HG03354 (cell line): Measurements from ENCODE around the gene BSDC1.
A peak's percentile ranks its signal among the peaks of the same experiment; 100 is the strongest.
"Not testable (repeated sequence)": the region's sequence is repeated elsewhere in the genome, so short reads cannot be mapped to it uniquely, and the experiment has no call there.

Experiments
- ATAC-seq: cut with Tn5 transposase; IDR thresholded peaks from one replicate; pipeline ENCODE4 v1.9.1; 2021; ENCODE audit warnings: mild to moderate bottlenecking; ENCODE audit not compliant: unreplicated experiment, poor library complexity, severe bottlenecking

Gene BSDC1

GRCh38 chr1:32396524-32396923 lies 2.3 kb upstream of the BSDC1 start:
- ATAC-seq: not testable (repeated sequence)

GRCh38 chr1:32394890-32395432 lies 720 bp upstream of the BSDC1 start:
- no peak for ATAC-seq

GRCh38 chr1:32393832-32394140 lies 455 bp downstream of the BSDC1 start:
- ATAC-seq: peak; percentile 22

DNA sequence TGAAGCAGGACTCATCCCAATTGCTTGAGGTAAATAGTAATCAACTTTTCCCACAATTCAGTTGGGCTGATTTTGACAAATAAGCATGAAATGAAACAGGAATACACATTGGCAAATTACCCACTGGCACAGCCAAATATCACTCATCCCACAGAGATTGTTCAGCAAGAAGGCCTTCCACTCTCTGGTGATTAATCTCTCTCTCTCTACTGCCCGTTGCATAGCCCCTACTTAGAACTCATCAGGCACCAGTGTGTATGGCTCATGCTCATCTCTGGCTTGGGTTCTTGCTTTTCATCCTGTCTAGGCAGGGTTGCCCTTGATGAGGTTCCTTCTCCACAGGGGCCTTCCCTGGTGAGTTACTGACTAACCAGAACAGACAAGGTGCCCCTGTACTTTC lies 1.1 kb downstream of the BSDC1 start:
- no peak for ATAC-seq

- no peak for ATAC-seq
Measured at GRCh38 chr1:32392325-32392724, 1.9 kb downstream of the BSDC1 start.

- ATAC-seq: no peak
Measured at GRCh38 chr1:32390904-32391870, 3.1 kb downstream of the BSDC1 start.

DNA sequence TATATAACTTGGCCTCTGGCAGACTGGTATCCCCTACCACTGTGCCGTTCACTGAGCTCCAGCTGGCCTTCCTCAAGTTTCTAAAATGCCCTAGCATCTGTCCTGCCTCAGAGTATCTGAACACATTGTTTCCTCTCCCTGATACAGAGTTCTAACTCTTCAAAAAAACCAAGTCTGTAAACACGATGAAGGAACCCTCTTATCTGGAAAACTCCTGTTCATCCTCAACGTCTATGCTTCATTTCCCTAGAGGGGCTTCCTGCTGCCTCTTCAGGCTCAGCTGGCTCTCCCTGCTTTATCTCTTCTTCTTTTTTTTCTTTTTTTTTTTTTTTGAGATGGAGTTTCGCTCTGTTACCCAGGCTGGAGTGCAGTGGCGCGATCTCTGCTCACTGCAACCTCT lies 5.6 kb downstream of the BSDC1 start:
- no peak for ATAC-seq

DNA sequence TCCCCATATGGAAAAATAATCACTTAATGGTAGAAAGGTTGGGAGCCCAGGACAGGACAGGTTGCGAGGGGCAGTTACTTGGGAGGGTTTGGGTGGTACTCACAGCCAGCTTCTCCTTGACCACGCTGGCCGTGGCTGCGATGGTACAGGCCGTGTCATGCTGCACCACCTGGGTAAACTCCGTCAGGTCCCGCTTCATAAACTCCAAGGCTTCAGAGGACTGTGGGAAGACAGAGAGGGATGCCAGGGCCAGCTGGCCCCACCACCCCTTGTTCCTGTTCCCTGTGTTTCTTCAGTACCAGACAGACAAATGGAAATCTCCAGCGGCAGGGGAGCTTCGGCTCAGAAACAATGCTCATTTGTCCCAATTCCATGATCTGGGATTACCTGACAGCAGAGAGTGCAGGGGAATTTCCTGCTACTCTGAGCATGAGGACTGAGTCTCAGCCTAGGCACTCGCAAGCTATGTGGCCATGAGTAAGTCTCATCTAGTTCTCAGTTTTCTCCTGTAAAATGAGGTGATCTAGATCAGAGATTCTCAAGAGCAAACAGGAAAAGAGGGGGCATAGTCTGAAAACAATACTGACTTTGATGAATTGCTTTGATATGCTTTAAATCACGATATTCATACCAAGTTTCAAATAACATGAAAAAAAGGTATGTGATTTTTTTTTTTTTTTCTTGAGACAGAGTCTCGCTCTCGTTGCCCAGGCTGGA lies 7.4 kb downstream of the BSDC1 start:
- ATAC-seq: no peak

DNA sequence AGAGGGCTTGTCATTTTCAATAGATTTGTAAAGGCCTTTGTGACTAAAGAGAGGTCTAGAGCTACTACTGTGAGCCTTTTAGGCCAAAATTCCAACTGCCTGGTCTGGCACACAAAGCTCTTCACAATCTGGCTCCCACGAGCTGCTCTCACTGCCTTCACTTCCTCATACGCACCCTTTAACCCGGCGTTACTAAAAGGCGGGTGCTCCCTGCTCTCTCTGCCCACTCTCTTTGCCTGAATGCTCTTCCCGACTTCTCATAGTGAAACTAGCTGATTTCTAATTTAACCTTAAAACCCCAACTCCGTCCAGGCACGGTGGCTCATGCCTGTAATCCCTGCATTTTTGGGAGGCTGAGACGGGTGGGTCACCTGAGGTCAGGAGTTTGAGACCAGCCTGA lies 14.2 kb downstream of the BSDC1 start:
- no peak for ATAC-seq

GRCh38 chr1:32377541-32378220 lies 16.6 kb downstream of the BSDC1 start:
- ATAC-seq: no peak

- no peak for ATAC-seq
Measured at GRCh38 chr1:32376199-32376598, 18.0 kb downstream of the BSDC1 start.

DNA sequence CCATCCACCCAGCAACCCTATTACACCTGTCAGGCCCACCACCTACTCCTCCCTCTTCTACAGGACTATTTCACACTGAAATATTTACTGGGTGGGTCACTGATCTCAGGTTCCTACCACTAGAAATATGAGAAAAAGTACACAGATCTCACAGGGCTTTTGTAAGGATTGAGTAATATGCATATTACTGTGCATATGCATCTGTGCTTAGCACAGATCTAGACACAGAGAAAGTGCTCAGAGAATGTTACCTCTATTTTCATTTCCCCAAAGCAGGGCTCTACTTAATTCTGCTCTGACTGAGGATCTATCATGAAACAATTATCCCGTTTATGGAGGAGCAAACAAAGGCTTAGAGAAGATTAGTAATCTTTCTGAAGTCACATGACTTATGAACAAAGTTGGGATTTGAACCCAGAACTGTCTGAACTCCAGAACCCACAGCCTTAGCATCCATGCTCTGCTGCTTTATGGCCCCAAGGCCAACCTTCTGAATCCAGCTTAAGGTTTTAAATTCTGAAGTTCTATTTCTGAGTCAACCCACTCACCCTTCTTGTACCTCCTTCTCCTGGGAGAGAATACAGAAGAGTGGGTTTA lies 20.1 kb downstream of the BSDC1 start:
- no peak for ATAC-seq

DNA sequence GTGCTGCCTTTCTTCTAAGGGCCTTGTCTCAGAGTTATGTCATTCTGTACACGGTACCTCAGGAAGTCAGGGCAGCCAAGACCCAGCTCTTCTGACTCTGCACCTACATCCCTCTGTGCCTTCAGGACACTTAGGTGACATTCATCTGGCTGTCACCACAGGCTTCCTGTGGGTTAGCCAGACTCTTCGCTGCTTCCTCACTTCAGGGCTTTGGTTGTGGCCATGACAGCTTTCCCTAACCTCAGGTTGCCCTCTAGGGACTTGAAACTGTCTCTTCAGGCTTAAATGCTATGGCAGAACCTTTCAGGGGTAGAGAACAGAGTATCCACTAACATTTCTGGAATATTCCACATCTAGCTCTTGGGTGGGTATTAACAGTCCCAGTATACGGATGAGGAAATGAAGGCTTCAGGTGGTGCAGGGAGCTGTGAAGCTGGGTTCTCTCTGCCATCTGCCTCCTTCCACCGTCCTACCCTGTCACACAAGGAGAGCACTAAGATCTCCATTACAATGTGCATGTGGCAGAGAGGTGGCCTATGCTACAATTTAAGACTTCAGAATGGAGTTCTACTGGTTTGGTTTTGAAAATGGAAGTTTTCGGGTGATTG lies 22.0 kb downstream of the BSDC1 start:
- no peak for ATAC-seq

GRCh38 chr1:32367912-32368635 lies 26.2 kb downstream of the BSDC1 start:
- no peak for ATAC-seq

DNA sequence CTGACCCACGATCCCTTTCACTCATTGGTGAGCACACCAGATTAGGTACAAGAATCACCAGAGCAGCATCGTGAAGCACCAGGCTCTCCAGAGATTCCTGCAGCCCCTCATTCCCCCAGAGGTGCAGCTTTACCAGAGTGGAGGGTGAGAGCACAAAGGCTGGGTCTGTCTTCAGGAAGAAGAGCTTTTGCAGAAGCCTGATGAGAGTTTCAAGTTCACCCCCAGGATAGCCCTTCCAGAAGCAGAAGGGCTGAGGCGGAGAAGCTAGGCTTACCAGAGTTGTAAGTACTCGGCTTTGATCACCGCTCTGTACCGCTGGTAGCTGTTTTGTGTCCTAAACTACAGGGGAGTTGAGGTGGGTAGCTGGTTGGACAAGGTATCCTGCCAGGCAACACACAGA lies 28.8 kb downstream of the BSDC1 start:
- no peak for ATAC-seq

DNA sequence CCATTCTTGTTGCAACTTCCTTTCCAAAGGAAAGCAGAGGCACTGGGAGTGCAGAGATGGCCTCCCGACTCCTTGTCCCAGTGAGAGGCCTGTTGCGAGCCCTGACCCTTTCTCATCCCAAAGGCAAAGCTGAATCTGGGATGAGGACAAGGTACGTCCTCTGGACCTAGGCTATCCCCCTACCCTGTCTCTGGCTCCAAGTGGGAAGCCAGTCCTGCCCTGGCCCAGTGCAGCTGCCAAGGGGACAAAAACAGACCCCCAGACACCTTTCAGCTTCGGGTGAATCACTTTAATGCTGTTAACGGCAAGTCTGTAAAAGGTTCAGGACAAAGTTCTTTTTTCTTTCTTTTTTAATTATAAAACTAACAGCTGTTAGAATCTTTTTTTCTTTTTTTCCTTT lies 29.4 kb downstream of the BSDC1 start:
- ATAC-seq: no peak

GRCh38 chr1:32363713-32364112 lies 30.5 kb downstream of the BSDC1 start:
- ATAC-seq: no peak

DNA sequence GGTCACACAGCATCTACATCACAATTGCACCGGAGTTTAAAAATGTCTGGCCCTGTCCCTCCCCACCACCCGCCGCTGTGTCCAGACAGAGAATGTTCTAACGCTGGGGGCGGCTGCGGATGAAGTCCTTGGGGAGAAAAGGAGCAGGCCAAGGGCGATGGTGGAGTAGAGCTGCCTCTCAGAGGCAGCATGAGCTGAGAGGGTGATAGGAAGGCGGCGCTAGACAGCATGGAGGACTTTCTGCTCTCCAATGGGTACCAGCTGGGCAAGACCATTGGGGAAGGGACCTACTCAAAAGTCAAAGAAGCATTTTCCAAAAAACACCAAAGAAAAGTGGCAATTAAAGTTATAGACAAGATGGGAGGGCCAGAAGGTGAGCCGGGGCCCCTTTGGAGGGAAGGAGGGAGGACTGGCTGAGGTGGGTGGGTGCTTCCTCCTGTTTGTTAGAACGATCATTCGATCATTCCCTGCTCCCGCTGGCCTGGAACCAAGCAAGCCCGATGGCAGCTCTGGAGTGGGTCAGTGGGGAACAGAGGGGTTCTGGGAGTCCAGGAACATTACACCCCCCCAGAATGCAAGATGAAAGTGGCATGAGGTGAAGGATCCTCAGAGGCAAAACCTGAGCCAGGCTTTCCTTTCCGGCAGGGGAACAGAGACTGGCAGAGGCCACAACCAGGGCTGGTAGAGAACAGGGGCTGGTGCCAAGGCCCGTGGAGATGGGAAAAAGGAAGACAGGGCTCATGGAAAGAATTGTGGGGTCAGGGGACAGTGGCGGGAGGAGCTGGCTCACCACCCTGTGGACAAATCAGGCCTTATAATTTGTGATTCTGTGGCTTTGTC lies 31.5 kb downstream of the BSDC1 start, which contains the start of the genes FAM229A and TSSK3:
FAM229A (minus strand) TSS at position 12 of the 840 bp plus-strand sequence. CDS start 394 bp downstream, outside the sequence.
TSSK3 (plus strand) TSS at position 66 of the 840 bp plus-strand sequence; CDS start at position 229, 163 bp downstream.
- no peak for ATAC-seq
